Measurements from ENCODE around the gene TMEM191B. TPM values are rescaled to one million over a fixed set of nuclear protein-coding genes. Genes with fewer than 3 reads are reported as not detected.
"Not testable (repeated sequence)": the region's sequence is repeated elsewhere in the genome, so short reads cannot be mapped to it uniquely, and the experiment has no call there.

Gene TMEM191B
- total RNA-seq, 1 donor from 2014 or later: 0.26 TPM

DNA sequence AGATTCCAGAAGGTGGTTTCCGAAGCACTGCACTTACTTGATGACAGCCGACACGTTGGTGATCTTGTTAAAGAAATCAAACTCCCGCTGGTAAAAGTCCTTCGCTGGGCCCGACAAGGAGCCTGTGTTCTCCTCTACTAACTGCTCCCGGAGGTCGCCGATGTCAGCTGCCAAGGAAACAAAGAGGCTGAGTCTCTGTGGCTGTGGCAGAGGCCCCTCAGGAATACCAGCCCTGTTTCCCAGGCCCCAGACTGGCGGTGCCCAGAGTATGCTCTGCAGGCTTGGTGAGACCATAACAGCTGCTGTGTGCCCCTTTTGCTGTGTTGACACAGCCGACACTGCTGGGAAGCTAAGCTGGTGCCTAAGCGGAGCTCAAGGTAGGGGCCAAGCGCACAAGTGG is 17.0 kb downstream of the TMEM191B start:
- not testable (repeated sequence) for FAIRE-seq; H3K4me3 ChIP-seq (ENCODE audit: low read depth, low read length); H3K36me3 ChIP-seq (ENCODE audit: control insufficient read depth, insufficient read depth, low read length); DNase-seq (ENCODE audit: low read depth); H3K27me3 ChIP-seq (ENCODE audit: control insufficient read depth, insufficient read depth, low read length)

DNA sequence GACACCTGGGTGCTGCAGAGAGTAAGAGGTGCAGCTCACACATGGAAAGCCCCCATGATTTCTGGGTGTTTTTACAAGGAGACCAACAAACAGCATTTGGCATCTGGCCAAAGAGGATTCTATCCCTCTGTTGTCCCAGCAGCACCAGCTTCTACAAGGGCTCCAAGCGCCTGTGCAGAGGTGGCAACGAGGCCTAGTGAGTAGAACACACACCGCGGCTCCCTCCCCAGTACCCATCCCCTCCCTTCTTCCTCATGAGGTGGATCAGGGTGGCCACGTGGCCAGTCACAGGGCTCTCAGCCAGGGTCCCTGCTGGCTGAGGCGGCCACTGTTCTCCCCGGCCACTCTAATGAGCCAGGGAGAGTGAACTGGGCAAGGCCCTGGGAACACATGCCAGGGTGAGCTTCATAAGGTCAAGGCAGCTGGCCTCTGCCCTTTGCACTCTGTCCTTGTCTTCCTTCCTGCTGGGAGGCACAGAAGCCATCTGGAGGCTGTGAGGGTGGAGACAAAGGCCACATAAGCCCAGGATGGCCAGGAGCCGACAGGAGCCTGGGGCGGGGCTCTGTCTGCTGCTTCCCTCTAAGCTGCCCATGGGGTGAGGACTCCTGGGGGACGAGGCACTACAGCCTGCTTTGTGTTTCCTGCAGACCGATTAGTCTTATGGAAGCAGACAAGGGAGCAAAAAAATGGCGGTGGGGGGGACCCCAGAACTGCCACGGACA is 22.0 kb downstream of the TMEM191B start:
- not testable (repeated sequence) for H3K36me3 ChIP-seq (ENCODE audit: control insufficient read depth, insufficient read depth, low read length); H3K27me3 ChIP-seq (ENCODE audit: control insufficient read depth, insufficient read depth, low read length); H3K4me3 ChIP-seq (ENCODE audit: low read depth, low read length); DNase-seq (ENCODE audit: low read depth); FAIRE-seq

DNA sequence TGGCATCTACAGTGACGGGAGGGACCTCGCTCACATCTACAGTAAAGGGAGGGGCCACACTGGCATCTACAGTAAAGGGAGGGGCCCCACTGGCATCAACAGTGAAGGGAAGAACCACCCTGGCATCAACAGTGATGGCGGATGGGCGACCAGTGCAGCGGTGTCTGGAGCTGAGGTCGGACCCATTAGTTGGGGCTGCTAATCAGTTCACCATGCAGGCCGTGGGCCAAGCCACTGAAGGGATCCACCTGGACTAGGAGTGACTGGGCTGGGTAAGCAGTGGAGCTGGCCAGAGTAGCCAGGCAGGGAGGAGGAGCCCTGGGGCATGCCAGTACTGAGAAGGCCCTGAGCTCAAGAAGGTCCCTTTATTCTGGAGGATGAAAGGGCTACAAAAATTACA is 23.4 kb downstream of the TMEM191B start:
- H3K4me3 ChIP-seq (ENCODE audit: low read depth, low read length); DNase-seq (ENCODE audit: low read depth); H3K27me3 ChIP-seq (ENCODE audit: control insufficient read depth, insufficient read depth, low read length); H3K36me3 ChIP-seq (ENCODE audit: control insufficient read depth, insufficient read depth, low read length); FAIRE-seq: not testable (repeated sequence)

DNA sequence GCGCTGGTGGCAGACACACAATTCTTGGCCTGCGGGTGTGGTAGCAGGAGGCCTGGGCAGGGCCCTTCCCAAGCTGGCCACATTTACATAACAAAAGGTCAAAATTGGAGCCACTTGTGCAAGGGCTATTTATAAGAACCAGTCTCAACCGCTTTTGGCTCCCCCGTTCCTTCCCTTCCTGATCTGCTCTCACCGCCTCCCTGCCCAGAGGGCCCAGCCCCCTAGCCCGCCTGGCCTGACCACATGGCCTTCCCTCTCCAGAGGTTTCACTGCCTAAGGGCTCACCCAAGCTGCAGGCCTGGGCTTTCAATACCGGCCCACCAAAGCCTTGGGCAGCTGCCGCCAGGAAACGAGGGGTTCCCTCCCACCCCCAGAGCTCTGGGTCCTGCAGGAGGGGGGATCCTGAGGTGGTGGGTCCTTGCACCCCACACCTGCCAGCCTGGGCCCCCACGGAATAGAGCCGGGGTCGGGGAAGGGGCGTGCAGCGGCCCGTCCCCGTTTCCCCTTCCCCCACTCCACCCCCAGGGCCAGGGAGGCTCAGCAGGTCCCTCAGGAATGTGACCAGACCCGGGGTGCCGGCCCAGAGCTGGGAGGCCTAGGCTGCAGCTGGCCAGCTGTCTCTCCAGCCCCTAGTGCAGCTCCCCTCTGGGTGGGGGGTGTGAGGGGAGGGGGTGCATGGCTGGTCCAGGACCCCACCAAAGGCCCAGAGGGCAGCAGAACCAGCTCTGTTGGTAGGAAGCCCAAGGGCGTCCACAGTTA is 25.4 kb downstream of the TMEM191B start:
- H3K36me3 ChIP-seq (ENCODE audit: control insufficient read depth, insufficient read depth, low read length); FAIRE-seq; DNase-seq (ENCODE audit: low read depth); H3K27me3 ChIP-seq (ENCODE audit: control insufficient read depth, insufficient read depth, low read length); H3K4me3 ChIP-seq (ENCODE audit: low read depth, low read length): not testable (repeated sequence)

DNA sequence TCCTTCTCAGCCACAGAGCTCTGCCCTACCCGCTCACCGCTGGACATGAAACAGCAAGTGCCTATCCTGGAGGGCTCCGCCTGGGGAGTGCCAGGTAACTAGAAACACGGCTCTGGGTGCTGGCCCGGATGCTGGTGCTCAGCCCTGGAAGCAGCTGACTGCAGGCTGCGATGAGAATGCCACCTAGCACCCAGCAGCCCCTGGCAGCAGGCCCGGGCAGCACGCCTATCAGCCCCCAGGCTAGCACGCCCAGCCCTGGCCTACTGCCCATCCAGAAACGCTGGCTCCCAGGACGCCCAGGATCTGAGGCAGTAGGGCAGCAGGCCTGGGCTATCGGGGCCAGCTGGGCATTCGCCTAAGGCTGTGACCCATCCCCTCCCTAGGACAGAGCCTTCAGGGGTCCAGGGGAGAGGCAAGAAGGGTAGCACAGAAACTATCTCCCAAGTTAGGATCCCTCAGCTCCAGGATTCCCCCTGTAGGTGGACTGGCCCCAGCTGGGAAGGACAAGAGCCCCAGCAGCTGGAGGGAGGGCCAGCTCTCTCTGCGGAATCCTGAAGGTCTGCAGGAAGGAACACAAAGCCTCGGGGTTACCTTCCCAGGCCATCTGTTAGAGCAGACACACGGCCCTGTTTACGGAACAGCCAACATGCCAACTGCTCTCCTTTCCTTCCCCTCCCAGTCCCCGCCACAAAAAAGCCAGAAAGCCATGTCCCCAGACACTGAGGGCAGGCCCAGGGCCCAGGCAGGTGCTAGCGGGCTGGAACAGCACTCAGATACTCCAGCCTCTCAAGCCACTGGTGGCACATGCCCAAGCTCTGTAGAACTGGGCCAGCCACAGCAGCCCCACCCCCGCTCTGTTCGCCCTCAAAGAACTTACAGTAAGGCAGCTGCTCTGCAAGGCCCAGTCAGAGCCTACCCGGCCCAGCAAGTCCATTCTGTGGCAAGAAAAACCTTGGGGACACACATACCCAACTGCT is 27.0 kb downstream of the TMEM191B start:
- not testable (repeated sequence) for H3K4me3 ChIP-seq (ENCODE audit: low read depth, low read length); FAIRE-seq; H3K27me3 ChIP-seq (ENCODE audit: control insufficient read depth, insufficient read depth, low read length); DNase-seq (ENCODE audit: low read depth); H3K36me3 ChIP-seq (ENCODE audit: control insufficient read depth, insufficient read depth, low read length)

DNA sequence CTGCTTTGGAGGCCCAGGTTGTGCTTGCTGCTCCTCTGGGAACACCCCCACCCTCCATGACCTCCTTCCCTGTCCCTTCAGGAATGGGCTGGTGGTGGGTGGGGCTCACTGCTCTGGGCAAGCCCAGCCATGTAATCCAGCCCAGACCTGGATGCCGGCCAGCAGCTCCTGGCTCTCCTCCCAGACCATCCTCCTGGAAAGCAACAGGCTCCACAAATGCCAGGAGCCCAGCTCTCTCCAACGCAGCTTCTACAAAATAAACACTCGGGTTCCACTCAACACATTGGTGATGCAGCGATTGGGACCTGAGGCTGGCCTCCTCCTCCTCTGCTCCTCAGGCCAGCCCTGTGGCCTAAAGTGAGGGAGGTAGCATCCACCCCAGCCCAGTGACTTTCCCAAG is 30.9 kb downstream of the TMEM191B start:
- H3K4me3 ChIP-seq (ENCODE audit: low read depth, low read length); H3K27me3 ChIP-seq (ENCODE audit: control insufficient read depth, insufficient read depth, low read length); DNase-seq (ENCODE audit: low read depth); FAIRE-seq; H3K36me3 ChIP-seq (ENCODE audit: control insufficient read depth, insufficient read depth, low read length): not testable (repeated sequence)

DNA sequence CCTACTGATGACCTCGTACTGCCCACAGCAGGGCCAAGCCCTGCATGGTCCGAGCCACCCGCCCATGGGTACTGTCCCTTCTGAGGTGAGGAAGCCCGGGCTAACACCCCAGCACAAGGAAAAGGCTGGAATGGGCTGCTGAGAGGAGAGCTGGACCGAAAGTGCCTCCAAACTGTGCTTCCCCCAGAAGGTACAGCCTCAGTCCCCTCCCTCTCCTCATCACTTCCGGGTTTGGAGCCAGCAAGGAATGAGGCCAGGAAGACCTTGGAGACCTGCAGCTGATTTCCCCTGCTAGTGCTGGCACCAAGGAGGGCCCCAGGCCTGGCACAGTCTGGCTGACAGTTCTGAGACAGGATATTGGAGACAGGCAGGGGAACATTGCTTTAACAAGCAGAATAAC is 31.3 kb downstream of the TMEM191B start:
- H3K36me3 ChIP-seq (ENCODE audit: control insufficient read depth, insufficient read depth, low read length); FAIRE-seq; H3K27me3 ChIP-seq (ENCODE audit: control insufficient read depth, insufficient read depth, low read length); H3K4me3 ChIP-seq (ENCODE audit: low read depth, low read length); DNase-seq (ENCODE audit: low read depth): not testable (repeated sequence)

DNA sequence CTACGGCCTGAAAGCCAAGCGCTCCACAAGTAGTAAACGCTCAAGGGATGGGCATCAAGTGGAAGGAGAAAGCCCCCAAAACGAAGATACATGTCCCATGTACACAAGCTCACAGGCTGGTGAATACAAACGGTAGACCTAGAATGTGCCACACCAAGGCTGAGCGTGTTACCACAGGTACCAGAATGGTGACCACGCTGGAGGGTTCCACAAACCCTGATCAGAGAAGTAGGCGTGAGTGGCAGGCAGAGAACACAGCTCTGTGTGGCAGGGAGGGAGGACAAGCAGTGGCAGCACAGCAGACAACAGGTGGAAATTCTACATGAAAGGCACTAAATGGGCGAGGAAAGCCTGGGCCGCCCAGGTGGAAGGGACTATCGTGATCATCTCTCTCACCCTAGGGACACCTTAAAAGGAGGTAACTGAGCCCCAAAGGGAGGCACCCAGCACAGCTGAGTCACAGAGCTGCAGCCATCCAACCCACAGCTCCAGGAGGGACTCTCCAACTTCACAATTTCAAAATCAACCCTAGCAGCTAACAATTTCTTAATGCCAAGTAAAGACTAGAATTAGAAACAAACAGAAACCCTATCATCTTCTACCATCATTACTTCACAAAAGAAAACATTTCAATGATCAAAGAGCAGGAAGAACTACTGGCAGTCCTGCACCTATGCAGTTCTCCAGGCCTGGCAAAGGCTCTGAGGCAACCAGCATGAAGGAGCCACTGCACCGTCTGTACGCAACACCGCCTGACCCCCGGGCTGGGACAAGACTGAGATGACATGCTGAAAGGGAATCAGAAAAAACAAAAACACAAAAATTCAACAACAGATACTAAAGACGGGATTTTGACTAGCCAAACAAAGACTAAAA is 32.7 kb downstream of the TMEM191B start:
- not testable (repeated sequence) for DNase-seq (ENCODE audit: low read depth); FAIRE-seq; H3K36me3 ChIP-seq (ENCODE audit: control insufficient read depth, insufficient read depth, low read length); H3K27me3 ChIP-seq (ENCODE audit: control insufficient read depth, insufficient read depth, low read length); H3K4me3 ChIP-seq (ENCODE audit: low read depth, low read length)

DNA sequence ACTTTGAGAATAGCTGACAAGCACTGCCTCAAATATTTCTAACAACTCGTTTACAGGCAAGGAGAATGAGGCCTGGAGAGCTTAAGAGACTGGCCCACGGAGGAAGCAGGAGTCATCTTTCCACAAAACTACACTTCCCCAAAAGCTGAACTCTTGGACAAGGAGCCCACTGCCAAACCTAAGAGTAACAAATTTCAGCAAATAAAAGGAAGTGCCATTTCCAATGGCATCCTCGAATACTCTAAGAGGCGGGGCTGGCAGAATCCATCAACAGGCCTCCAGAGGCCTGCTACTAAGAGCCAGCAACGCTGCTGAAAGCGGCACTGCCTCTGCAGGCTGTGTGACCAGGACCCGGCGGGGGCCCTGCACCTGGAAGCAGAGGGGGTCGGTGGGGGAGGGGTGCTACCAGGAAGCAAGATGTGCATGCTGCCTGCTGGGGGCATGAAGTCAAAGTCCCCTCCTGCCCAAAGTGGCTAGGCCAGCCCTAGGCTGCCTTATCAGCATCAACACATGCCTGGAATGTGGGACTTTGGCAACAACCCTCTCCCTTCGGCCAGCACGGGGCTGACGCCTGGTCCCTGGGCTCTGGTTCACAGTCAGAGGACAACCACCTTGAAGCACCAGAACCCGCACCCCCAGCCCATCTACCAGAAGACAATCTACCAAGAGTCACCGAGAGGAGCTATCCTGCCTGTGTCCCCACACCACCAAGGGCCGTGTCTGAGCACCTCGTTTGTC is 43.1 kb downstream of the TMEM191B start:
- not testable (repeated sequence) for H3K36me3 ChIP-seq (ENCODE audit: control insufficient read depth, insufficient read depth, low read length); H3K4me3 ChIP-seq (ENCODE audit: low read depth, low read length); FAIRE-seq; H3K27me3 ChIP-seq (ENCODE audit: control insufficient read depth, insufficient read depth, low read length); DNase-seq (ENCODE audit: low read depth)

DNA sequence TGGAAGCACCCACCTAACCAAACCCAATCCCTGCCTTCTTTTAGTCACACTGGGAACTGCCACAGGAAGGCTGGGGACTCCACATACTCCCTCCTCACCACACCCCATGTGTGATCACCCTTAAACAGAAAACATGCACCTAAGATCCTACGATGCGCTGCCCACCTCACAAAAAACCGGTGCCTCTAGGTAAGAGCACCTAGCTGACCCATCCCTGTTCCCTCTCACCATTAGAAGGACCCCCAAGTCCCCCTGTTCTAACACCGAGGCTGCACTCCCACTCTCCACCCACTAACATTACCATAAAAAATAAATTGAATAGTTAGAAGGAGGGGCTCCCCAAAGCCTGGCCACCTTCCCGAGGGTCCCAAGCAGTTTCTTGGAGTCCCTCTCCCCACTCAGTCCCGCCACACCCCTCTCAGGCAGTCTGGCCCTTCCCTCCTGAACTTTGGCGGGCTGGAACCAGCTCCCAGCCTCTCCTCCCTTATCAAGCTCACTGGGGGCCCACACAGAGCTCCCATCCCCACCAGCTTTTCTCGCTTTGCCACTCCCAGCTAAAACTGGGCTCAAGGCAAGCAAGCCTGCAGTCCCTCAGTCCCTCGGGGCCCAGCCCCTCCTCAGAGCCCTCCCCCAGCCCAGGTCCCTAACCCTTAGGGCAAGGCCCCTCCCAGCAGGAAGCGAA is 46.0 kb downstream of the TMEM191B start:
- not testable (repeated sequence) for DNase-seq (ENCODE audit: low read depth)

DNA sequence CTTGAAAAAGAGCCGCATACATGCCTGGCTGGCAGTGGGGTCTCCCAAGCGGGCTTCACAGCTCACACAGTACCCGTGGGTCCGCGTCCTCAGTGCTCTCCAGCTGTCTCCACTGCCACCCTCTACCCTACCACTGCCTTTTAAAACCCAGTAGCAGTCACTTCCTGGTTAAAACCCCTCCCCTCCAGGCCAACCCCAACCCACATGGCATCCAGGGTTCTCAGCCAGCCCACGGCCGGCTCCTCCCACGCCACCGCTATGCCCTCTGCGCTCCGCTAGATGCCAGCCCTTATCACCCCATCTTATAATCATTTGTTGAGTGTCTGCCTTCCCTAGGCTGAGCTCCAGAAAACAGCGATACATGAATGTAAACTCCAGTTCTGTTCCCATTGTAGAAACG is 47.0 kb downstream of the TMEM191B start:
- not testable (repeated sequence) for H3K36me3 ChIP-seq (ENCODE audit: control insufficient read depth, insufficient read depth, low read length); H3K4me3 ChIP-seq (ENCODE audit: low read depth, low read length); H3K27me3 ChIP-seq (ENCODE audit: control insufficient read depth, insufficient read depth, low read length); DNase-seq (ENCODE audit: low read depth); FAIRE-seq

More for the DNA sequence above, 46.0 kb downstream of the TMEM191B start:
- H3K36me3 ChIP-seq (ENCODE audit: control insufficient read depth, insufficient read depth, low read length); H3K27me3 ChIP-seq (ENCODE audit: control insufficient read depth, insufficient read depth, low read length); H3K4me3 ChIP-seq (ENCODE audit: low read depth, low read length); FAIRE-seq: not testable (repeated sequence)

DNA sequence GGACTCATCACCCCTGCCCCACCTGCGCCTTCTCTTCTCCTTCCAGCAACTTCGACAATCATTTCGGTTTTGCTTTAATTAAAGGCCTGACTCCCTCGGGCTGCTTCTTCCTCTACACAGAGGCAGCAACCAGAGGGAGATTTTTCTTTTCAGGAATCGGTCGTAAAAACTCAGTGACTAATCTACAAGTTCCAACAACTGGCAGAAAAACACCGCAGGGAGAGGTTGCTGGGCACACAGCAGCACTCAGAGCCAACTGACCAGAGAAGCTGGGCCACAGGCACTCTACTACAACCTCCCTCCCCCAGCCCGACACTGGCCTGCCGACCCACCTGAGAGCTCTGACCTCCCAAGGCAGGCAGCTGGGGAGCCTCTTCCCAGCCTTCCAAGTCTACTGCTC is 48.1 kb downstream of the TMEM191B start:
- H3K36me3 ChIP-seq (ENCODE audit: control insufficient read depth, insufficient read depth, low read length); FAIRE-seq; H3K27me3 ChIP-seq (ENCODE audit: control insufficient read depth, insufficient read depth, low read length); H3K4me3 ChIP-seq (ENCODE audit: low read depth, low read length); DNase-seq (ENCODE audit: low read depth): not testable (repeated sequence)

Data from bronchial epithelial cell (primary cell).